ENCODE results near the gene PXMP4.

The PXMP4 gene

DNA sequence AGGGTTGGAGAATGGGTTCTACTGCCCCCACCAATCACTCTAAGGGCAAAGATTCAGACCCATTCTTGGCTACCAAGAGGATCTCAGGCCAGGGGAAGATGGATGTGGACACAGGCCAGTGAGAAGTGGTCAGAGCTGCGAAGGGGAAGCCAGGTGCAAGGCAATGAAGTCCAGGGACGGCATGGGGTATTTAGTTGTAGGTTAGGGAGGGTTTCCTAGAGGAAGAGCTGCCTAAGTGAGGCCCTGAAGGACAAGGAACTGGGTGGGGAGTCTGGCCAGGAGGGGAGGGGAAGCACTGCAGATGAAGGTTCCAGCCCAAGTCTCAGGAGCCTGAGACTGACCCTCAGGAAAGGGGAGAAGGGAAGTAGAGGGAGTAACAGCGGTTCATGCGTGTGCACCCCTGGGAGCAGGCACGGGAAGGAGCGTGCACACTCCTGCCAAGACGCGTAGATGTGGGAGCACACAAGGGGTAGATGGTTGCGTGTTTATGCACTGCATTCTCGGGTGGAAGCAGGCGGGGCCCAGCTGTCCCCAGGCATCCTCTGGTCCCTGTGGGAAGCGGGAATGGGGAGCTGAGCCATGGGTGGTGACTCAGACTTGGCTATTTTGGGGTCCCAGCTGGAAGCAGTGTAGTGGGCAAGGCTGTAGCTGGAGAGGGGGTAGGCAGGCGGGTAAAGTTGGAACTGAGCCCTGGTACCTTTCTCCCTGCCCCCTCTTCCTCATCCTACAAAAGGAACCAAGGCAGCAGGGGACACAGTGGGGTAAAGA is 50.1 kb downstream of the PXMP4 start:
- DNase-seq (ENCODE audit: low read depth in 2 of 2): no peak

DNA sequence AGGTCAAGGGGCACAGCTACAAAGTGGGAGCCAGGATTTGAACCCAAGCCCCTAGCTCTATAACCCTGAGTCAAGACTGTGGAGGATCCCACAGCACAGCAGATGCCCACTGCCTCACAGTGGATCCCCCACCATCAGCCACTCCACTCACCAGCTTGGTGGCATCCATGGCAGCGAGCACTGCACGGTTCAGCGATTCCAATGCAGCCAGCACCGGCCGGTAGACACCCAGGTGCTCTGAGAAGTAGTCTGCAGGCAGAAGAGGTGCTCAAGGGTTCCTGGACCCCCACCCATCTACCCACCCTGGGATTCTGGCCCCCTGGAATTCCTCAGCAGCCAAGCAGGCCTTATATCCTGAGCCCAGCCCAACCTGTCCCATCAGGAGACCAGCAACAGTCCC is 50.9 kb downstream of the PXMP4 start:
- DNase-seq (ENCODE audit: low read depth in 2 of 2): no peak

- DNase-seq (ENCODE audit: low read depth in 2 of 2): no peak
Observed at GRCh38 chr20:33668466-33669155, 51.5 kb downstream of the PXMP4 start.

GRCh38 chr20:33667676-33668465 is 52.2 kb downstream of the PXMP4 start:
- peak; percentile 46 to 59 for DNase-seq (ENCODE audit: low read depth in 2 of 2)

- no peak for DNase-seq (ENCODE audit: low read depth in 2 of 2)
Observed at GRCh38 chr20:33667245-33667675, 52.9 kb downstream of the PXMP4 start.

DNA sequence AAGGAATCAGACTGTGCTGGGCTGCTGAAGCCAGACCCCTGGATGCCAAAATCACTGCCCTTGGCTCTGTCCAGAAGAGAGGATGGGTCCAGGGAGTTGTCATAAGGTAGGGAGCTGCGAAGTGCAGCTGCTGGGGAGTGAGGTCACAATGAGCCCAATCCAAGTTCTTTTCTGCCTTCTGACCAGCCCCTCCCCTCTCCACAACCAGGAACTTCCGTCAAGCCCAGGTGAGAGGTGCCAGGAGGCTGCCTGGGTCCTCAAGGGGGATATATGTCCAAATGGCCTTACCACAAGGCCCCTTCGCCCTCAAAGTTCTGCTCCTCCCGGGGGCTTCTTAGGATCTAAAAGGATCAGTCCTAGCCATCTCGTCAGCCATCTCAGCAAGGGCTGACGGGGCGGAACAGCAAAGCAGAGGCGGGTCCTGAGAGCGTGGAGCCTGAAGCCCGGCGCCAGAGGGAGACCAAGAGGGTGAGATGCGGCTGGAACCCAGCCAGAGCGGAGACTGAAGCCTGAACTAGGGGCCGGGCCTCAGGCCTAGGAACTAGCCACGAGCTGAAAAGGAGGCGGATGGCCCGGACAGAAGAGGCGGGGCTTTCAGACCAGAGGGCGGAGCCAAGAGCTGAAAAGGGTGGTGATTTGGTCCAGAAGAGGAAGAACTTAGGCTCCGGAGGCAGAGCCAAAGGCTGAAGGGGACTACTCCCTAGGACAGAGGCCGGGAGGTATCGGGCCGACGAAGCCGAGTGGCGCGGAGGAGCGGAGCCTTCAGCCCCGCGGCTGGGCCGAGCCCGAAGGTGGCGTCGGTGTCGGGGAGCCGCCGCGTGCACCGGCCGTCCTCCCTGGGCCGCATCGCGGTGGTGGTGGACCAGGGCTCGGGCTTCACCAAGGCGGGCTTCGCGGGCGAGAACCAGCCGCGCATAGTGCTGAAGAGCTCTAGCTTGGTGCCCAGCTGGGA is 53.5 kb downstream of the PXMP4 start, which contains the start of gene ACTL10:
ACTL10 (plus strand) TSS at position 651 of the 952 bp plus-strand sequence. CDS start 555 bp downstream, outside the sequence.
- peak; percentile 55 to 65 for DNase-seq (ENCODE audit: low read depth in 2 of 2)

DNA sequence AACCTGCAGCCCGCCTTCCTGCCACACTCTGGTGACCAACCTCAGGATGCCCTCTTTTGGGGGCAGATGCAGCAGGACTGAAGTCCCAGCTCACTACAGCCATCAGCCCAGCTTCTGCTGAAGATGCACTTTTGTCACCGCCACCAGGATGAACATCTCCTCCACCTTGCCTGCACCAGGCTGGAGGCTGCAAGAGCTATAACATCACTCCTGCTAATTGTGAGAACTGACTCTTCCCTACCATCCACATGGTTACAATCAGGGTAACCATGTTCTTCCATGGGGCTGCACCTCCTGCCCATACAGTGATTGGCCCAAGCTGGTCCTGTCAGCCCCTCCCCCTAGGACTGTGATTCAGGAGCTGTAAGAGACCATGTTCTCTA is 55.4 kb downstream of the PXMP4 start:
- no peak for DNase-seq (ENCODE audit: low read depth in 2 of 2)

- DNase-seq (ENCODE audit: low read depth in 2 of 2): no peak
Observed at GRCh38 chr20:33664085-33664761, 55.9 kb downstream of the PXMP4 start.

DNA sequence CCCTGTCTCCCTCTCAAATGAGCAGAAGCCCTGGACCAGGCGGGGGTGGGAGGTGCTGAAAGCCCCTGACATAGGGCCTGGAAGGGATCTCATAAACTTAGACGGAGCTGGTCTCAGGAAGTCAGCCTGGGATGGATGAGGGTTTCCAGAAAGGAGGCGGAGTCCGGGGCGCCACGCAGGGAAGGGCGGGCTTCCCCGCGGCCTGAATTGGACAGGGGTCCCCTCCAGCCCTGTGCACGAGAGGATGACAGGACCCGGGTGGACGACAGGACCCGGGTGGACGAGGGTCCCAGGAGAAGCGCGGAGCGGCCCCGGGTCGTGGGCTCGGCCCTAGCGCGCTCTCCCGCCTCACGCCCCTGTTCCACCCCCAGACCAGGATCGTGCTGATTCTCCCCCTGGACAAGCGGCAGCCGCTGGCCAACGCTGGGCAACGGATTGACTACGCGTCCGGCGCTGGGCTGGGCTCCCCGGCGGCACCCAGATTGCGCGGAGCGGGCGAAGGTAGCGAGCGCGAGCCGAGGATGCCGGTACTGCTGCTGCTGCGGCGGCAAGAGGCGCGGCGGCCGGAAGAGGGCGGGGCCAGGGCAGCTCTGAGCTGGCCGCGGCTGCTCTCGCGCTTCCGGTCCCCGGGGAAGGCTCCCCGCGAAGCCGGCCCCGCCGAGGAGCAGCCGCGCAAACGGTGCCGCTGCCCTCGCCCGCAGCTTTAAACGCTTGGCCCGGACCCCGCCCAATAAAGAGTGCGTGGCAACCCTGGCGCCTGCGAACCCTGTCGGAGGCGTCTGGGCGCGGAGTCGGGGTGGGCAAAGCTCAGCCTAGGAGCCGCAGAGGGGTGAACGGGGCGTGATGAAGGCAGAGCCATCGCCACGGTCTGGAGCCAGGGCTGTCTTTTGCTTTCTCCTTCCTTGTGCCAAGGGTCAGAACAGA is 56.7 kb downstream of the PXMP4 start:
- DNase-seq (ENCODE audit: low read depth in 2 of 2): peak; percentile 54 to 68

- DNase-seq (ENCODE audit: low read depth in 2 of 2): no peak
Observed at GRCh38 chr20:33662172-33662571, 57.9 kb downstream of the PXMP4 start, which contains the start of gene C20orf144. Gene C20orf144 (plus strand): TSS chr20:33662327. CDS start chr20:33662346, 19 bp downstream.

DNA sequence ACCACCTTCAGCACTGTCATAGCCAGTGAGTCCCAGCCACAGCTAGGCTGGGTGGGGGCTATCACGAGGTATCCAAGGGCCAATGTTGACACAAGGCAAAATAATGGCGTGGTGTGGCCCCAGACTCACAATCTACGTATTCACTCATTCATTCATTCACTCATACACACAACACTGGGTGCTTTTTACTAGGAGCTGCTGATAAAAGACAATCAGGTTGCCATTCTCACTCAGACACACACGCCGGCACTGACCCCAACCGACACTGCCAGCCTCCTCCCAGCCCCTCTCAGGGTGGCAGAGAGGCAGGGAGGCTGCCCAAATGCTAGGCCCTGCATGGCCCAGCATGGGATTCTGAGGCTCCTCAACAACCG is 59.4 kb downstream of the PXMP4 start:
- no peak for DNase-seq (ENCODE audit: low read depth in 2 of 2)

DNA sequence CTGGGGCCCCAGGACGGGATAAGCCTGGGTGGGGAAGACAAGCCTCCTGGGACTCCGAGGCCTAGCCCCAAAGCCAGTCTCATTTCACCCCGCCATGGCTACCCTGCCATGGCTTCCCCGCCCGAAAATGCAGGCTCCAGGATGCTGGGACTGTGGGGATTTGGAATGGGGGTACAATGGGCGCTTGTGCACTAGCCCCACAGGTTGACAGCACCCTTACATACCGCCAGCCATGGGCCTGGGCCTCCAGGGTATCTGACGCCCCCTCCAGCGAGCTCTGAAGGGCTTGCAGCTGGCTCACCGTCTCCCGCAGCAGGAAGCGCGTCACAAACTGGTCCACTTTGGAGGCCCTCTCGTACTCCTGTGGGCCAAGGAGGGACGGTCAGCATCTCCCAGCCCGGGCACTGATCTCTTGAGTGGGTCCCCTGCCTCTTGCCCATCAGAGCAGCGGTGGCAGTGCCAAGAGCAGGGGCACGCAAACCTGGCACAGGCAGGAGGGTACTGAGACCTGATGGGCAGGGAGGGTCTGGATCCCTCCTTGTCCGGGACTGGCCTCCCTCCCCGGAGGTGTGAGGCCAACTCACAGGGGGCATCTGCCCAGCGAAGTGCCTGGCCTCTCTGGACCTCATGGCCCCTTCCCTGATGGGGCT is 60.0 kb downstream of the PXMP4 start:
- no peak for DNase-seq (ENCODE audit: low read depth in 2 of 2)

GRCh38 chr20:33659341-33660034 is 60.6 kb downstream of the PXMP4 start:
- DNase-seq (ENCODE audit: low read depth in 2 of 2): no peak

GRCh38 chr20:33658929-33659328 is 61.2 kb downstream of the PXMP4 start:
- no peak for DNase-seq (ENCODE audit: low read depth in 2 of 2)

- DNase-seq (ENCODE audit: low read depth in 2 of 2): no peak
Observed at GRCh38 chr20:33658510-33658909, 61.6 kb downstream of the PXMP4 start.

DNA sequence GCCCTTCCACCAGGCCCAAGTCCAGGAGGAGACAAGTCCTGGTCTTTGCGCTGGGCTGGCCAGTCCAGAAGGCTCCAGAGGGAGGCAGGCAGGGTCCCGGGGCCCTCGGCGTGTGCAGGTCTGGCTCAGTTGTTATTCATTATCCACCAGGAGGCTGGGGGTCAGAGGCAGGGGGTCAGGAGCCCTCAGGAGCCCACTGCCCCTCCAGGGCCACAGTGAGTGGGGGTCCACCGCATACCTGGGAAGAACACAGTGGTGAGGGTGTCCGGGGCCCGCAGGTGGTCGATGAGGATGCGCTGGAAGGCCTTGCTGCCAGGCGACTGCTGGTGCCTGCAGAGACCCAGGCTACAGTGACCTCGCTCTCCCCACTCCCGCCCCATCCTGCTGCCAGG is 62.4 kb downstream of the PXMP4 start:
- DNase-seq (ENCODE audit: low read depth in 2 of 2): no peak

GRCh38 chr20:33656783-33657703 is 63.1 kb downstream of the PXMP4 start:
- no peak for DNase-seq (ENCODE audit: low read depth in 2 of 2)

Measured in stimulated activated CD8-positive, alpha-beta memory T cell treated with anti-CD3 and anti-CD28 coated beads, Interleukin-15, amount 100 ng/mL, for 4 hours (primary cell).